HEK293 (cell line): ENCODE measurements around the gene SPRN.

ENCODE experiments used
- CTCF ChIA-PET: fragments of 350-600 bp; formaldehyde crosslinking; extraction: SDS; loops from one replicate; lab custom pipeline; 2021; ENCODE audit warnings: antibody characterized with exemption; lab: Yijun Ruan, JAX
- POLR2A ChIA-PET: fragments of 300-600 bp; formaldehyde crosslinking; extraction: SDS; loops from one replicate; lab custom pipeline; 2020; ENCODE audit warnings: antibody characterized with exemption, inconsistent platforms; lab: Yijun Ruan, JAX
- H3K27ac ChIP-seq: fragments of 200-500 bp; sonication (Bioruptor generic); 2 replicates; pipeline ENCODE4 v1.5.1; 2014; ENCODE audit warnings: low read depth, low read length, control low read depth, inconsistent platforms; ENCODE audit errors: extremely low read depth
- H3K36me3 ChIP-seq, 2 experiments: fragments of 200-500 bp in 1 of 2; sonication (Bioruptor generic) in 1 of 2; 1 replicate in 1 of 2; 2 replicates in 1 of 2; pipeline ENCODE4 v1.5.1; 2014 to 2017; ENCODE audit warnings: inconsistent platforms in 2 of 2, low read length in 2 of 2; ENCODE audit not compliant: control insufficient read depth in 2 of 2, insufficient read depth in 1 of 2
- H3K4me1 ChIP-seq: fragments of 200-500 bp; sonication (Bioruptor generic); 2 replicates; pipeline ENCODE4 v1.5.1; 2014; ENCODE audit warnings: mild to moderate bottlenecking, low read length, inconsistent platforms; ENCODE audit not compliant: control insufficient read depth, insufficient read depth
- H3K4me3 ChIP-seq: 2 replicates; pipeline ENCODE4 v1.5.1; 2011; ENCODE audit warnings: low read depth, mild to moderate bottlenecking, control low read depth, low read length, moderate library complexity
- H3K9me3 ChIP-seq: fragments of 200-500 bp; sonication (Bioruptor generic); 2 replicates; pipeline ENCODE4 v1.5.1; 2014; ENCODE audit warnings: low read depth, low read length, inconsistent platforms; ENCODE audit not compliant: control insufficient read depth, insufficient read depth
- PBX3 ChIP-seq: sonication (generic); formaldehyde crosslinking; IDR thresholded peaks from 2 replicates; pipeline ENCODE4 v1.8.1; 2022; ENCODE audit warnings: mild to moderate bottlenecking, moderate library complexity, missing genetic modification reagents
- SALL2 ChIP-seq: fragments of 450-650 bp; formaldehyde crosslinking; IDR thresholded peaks from 2 replicates; pipeline ENCODE4 v1.5.0; 2017; ENCODE audit warnings: missing biosample characterization, mild to moderate bottlenecking, missing genetic modification characterization, borderline replicate concordance
- SETDB1 ChIP-seq: IDR thresholded peaks from one replicate; pipeline ENCODE4 v1.6.1; 2017; ENCODE audit warnings: mild to moderate bottlenecking, low read length, moderate library complexity, mixed read lengths; ENCODE audit not compliant: insufficient read length
- ZBTB17 ChIP-seq: fragments of 450-650 bp; formaldehyde crosslinking; IDR thresholded peaks from 2 replicates; pipeline ENCODE4 v1.5.1; 2016; ENCODE audit warnings: missing biosample characterization, missing genetic modification characterization
- ZBTB26 ChIP-seq: fragments of 450-650 bp; formaldehyde crosslinking; optimal IDR thresholded peaks from 2 replicates; pipeline ENCODE3; 2016; ENCODE audit warnings: missing biosample characterization, mild to moderate bottlenecking, missing genetic modification characterization
- ZFP41 ChIP-seq: fragments of 450-650 bp; formaldehyde crosslinking; IDR thresholded peaks from 2 replicates; pipeline ENCODE4 v1.5.1; 2016; ENCODE audit warnings: missing biosample characterization, missing genetic modification characterization, borderline replicate concordance
- ZIC2 ChIP-seq: fragments of 450-650 bp; formaldehyde crosslinking; IDR thresholded peaks from 2 replicates; pipeline ENCODE4 v1.5.1; 2016; ENCODE audit warnings: missing biosample characterization, missing genetic modification characterization
- ZNF114 ChIP-seq: fragments of 450-650 bp; formaldehyde crosslinking; IDR thresholded peaks from 2 replicates; pipeline ENCODE4 v1.5.0; 2017; ENCODE audit warnings: missing biosample characterization, missing genetic modification characterization
- ZNF132 ChIP-seq: fragments of 450-650 bp; formaldehyde crosslinking; IDR thresholded peaks from 2 replicates; pipeline ENCODE4 v1.5.1; 2017; ENCODE audit warnings: missing biosample characterization, missing genetic modification characterization, borderline replicate concordance
- ZNF133 ChIP-seq: fragments of 450-650 bp; formaldehyde crosslinking; IDR thresholded peaks from 2 replicates; pipeline ENCODE4 v1.5.1; 2016; ENCODE audit warnings: missing biosample characterization, missing genetic modification characterization
- ZNF138 ChIP-seq: fragments of 450-650 bp; formaldehyde crosslinking; IDR thresholded peaks from 2 replicates; pipeline ENCODE4 v1.5.1; 2016; ENCODE audit warnings: missing biosample characterization, missing genetic modification characterization, borderline replicate concordance
- ZNF146 ChIP-seq: fragments of 450-650 bp; formaldehyde crosslinking; IDR thresholded peaks from 2 replicates; pipeline ENCODE4 v1.5.1; 2016; ENCODE audit warnings: missing biosample characterization, missing genetic modification characterization
- ZNF2 ChIP-seq: fragments of 450-650 bp; formaldehyde crosslinking; IDR thresholded peaks from 2 replicates; pipeline ENCODE4 v1.5.1; 2016; ENCODE audit warnings: missing biosample characterization, missing genetic modification characterization
- ZNF221 ChIP-seq: fragments of 450-650 bp; formaldehyde crosslinking; IDR thresholded peaks from 2 replicates; pipeline ENCODE4 v1.5.1; 2017; ENCODE audit warnings: missing biosample characterization, missing genetic modification characterization, borderline replicate concordance
- ZNF248 ChIP-seq: fragments of 450-650 bp; formaldehyde crosslinking; IDR thresholded peaks from 2 replicates; pipeline ENCODE4 v1.5.1; 2017; ENCODE audit warnings: missing biosample characterization, missing genetic modification characterization
- ZNF311 ChIP-seq: fragments of 450-650 bp; formaldehyde crosslinking; IDR thresholded peaks from 2 replicates; pipeline ENCODE4 v1.5.1; 2017; ENCODE audit warnings: missing biosample characterization, missing genetic modification characterization, borderline replicate concordance
- ZNF335 ChIP-seq: fragments of 450-650 bp; formaldehyde crosslinking; conservative IDR thresholded peaks from 2 replicates; pipeline ENCODE4 v1.5.1; 2016; ENCODE audit warnings: missing biosample characterization, missing genetic modification characterization
- ZNF792 ChIP-seq: fragments of 450-650 bp; formaldehyde crosslinking; IDR thresholded peaks from 2 replicates; pipeline ENCODE4 v1.5.1; 2016; ENCODE audit warnings: missing biosample characterization, missing genetic modification characterization

SPRN gene

GRCh38 chr10:133446979-133447378 lies 22.6 kb upstream of the SPRN start:
- ChIA-PET POLR2A (no interaction called here), CTCF (interaction anchor here (0.6 kb wide), 1 partner anchor 189 kb away, joined by 3 read pairs; no protein-coding TSS in a partner anchor)
- H3K9me3 ChIP-seq = no peaks in the 10 kb centered on the region

GRCh38 chr10:133445751-133446708 lies 21.6 kb upstream of the SPRN start:
- peaks cover 0 to 7% of the 10 kb centered on the region in 2 experiments; a peak in 1 of 3 replicates for H3K36me3 ChIP-seq
- H3K4me1 ChIP-seq = no peaks in the 10 kb centered on the region
- ChIA-PET POLR2A (no interaction called here), CTCF (no interaction called here)
- H3K4me3 ChIP-seq = no peak overlapping the region
- no peaks in the 10 kb centered on the region for H3K9me3 ChIP-seq
- no peak for TF ChIP-seq ZNF335
- no peak for TF ChIP-seq ZNF138 (tag by site-specific recombination)
- no peak for TF ChIP-seq SALL2
- TF ChIP-seq ZNF114 (tag by site-specific recombination) = no peak
- TF ChIP-seq, all 188 proteins: peak for 0
- no peak overlapping the region for H3K27ac ChIP-seq

More at GRCh38 chr10:133446979-133447378, 22.6 kb upstream of the SPRN start:
- Histone ChIP-seq H3K4me1 (no peaks in the 10 kb centered on the region), H3K27ac (no peak overlapping the region), H3K4me3 (no peak overlapping the region), H3K36me3 (peaks cover 0 to 7% of the 10 kb centered on the region in 2 experiments; a peak in 1 of 3 replicates)
- no peak for TF ChIP-seq ZNF133 (tag by site-specific recombination)
- TF ChIP-seq ZNF221 (tag by site-specific recombination) = no peak
- no peak for TF ChIP-seq ZNF132 (tag by site-specific recombination)
- no peak for TF ChIP-seq ZNF311 (tag by site-specific recombination)
- TF ChIP-seq ZNF792 (tag by site-specific recombination) = no peak
- TF ChIP-seq PBX3 = no peak
- no peak for TF ChIP-seq ZIC2 (tag by site-specific recombination)
- TF ChIP-seq ZNF146 (tag by site-specific recombination) = no peak

GRCh38 chr10:133445268-133445732 lies 20.9 kb upstream of the SPRN start:
- CTCF ChIA-PET = no interaction called here
- H3K36me3 ChIP-seq = peaks cover 0 to 7% of the 10 kb centered on the region in 2 experiments; a peak in 1 of 3 replicates
- no peaks in the 10 kb centered on the region for H3K9me3 ChIP-seq
- H3K27ac ChIP-seq = no peak overlapping the region
- no peak overlapping the region for H3K4me3 ChIP-seq
- TF ChIP-seq SETDB1 = no peak
- no peak for TF ChIP-seq ZNF2
- TF ChIP-seq ZBTB26 (tag by site-specific recombination) = no peak
- no peak for TF ChIP-seq ZFP41
- TF ChIP-seq ZNF248 (tag by site-specific recombination) = no peak
- TF ChIP-seq ZBTB17 = no peak
- H3K4me1 ChIP-seq = no peaks in the 10 kb centered on the region
- POLR2A ChIA-PET = no interaction called here
